Chondrocyte (in vitro differentiated cells): ENCODE results near the gene WWOX. TPM values are rescaled to one million over a fixed set of nuclear protein-coding genes. Genes with fewer than 3 reads are reported as not detected.

ENCODE experiments used
- DNase-seq: peaks from one replicate; pipeline ENCODE4 v3.0.0; 2021; ENCODE audit warnings: mixed read lengths, low spot score
- H3K27ac Mint-ChIP-seq: one replicate; pipeline ENCODE4 v1.8.0; 2021; ENCODE audit warnings: mild to moderate bottlenecking, moderate library complexity, mixed read lengths; ENCODE audit not compliant: unreplicated experiment
- H3K27me3 Mint-ChIP-seq: 2 replicates; pipeline ENCODE4 v1.8.0; 2021; ENCODE audit warnings: low read depth, mixed read lengths
- H3K36me3 Mint-ChIP-seq: 2 replicates; pipeline ENCODE4 v1.8.0; 2021; ENCODE audit warnings: low read depth, mixed read lengths
- H3K4me1 Mint-ChIP-seq: 2 replicates; pipeline ENCODE4 v1.8.0; 2021; ENCODE audit warnings: low read depth, mild to moderate bottlenecking, mixed read lengths
- H3K4me3 Mint-ChIP-seq: one replicate; pipeline ENCODE4 v1.8.0; 2021; ENCODE audit warnings: mild to moderate bottlenecking, moderate library complexity, mixed read lengths; ENCODE audit not compliant: unreplicated experiment
- H3K9me3 Mint-ChIP-seq: 2 replicates; pipeline ENCODE4 v1.8.0; 2021; ENCODE audit warnings: low read depth, mixed read lengths
- total RNA-seq: library from RNA; stranded (reverse); gene quantifications from 3 replicates; pipeline ENCODE4 v1.2.1, GENCODE V29; 2021
- TF ChIP-seq, protein P1 (sequence below): fragments of 200-600 bp; sonication (generic); IDR thresholded peaks from 2 replicates; pipeline ENCODE4 v1.5.0; 2021; ENCODE audit warnings: antibody characterized with exemption, mild to moderate bottlenecking, moderate library complexity

The WWOX gene
- total RNA-seq, 1 donor from 2014 or later = 12.1 TPM

- Mint-ChIP-seq H3K27me3 (no peaks in the 10 kb centered on the region), H3K4me3 (no peak overlapping the region), H3K27ac (no peak overlapping the region), H3K9me3 (no peaks in the 10 kb centered on the region), H3K36me3 (no peaks in the 10 kb centered on the region), H3K4me1 (peaks cover 7% of the 10 kb centered on the region)
- no peak for DNase-seq
- TF ChIP-seq, protein P1, sequence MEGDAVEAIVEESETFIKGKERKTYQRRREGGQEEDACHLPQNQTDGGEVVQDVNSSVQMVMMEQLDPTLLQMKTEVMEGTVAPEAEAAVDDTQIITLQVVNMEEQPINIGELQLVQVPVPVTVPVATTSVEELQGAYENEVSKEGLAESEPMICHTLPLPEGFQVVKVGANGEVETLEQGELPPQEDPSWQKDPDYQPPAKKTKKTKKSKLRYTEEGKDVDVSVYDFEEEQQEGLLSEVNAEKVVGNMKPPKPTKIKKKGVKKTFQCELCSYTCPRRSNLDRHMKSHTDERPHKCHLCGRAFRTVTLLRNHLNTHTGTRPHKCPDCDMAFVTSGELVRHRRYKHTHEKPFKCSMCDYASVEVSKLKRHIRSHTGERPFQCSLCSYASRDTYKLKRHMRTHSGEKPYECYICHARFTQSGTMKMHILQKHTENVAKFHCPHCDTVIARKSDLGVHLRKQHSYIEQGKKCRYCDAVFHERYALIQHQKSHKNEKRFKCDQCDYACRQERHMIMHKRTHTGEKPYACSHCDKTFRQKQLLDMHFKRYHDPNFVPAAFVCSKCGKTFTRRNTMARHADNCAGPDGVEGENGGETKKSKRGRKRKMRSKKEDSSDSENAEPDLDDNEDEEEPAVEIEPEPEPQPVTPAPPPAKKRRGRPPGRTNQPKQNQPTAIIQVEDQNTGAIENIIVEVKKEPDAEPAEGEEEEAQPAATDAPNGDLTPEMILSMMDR = no peak
Measured at GRCh38 chr16:78325468-78326352, 226.3 kb downstream of the WWOX start.

GRCh38 chr16:78326731-78327130, 227.3 kb downstream of the WWOX start:
- H3K27ac Mint-ChIP-seq = no peak overlapping the region
- H3K9me3 Mint-ChIP-seq = no peaks in the 10 kb centered on the region
- H3K4me1 Mint-ChIP-seq = peaks cover 7% of the 10 kb centered on the region
- DNase-seq = no peak
- no peak overlapping the region for H3K4me3 Mint-ChIP-seq
- no peaks in the 10 kb centered on the region for H3K36me3 Mint-ChIP-seq
- TF ChIP-seq, protein P1 = no peak
- H3K27me3 Mint-ChIP-seq = no peaks in the 10 kb centered on the region

DNA sequence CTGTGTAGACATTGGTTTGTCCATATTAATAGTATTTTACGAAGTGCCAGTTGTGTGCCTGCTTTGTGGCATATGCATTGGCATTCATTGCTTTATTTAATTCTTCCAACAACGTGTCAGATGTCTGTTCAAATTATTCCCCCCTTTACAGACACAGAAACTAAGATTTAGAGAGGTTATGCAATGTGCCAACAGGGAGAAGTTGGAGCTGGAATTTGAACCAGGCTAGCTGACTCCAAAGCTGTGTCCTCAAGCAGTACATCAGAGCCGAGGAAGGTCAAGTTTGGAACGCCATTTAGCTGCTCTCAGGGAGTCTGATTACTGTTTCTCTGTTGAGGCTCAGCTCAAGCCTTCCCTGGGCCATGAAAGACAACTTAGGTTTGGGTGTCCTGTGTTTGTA, 232.3 kb downstream of the WWOX start:
- DNase-seq = no peak
- Mint-ChIP-seq H3K27me3 (no peaks in the 10 kb centered on the region), H3K4me3 (no peak overlapping the region), H3K27ac (no peak overlapping the region), H3K36me3 (no peaks in the 10 kb centered on the region), H3K4me1 (peaks cover 4% of the 10 kb centered on the region), H3K9me3 (no peaks in the 10 kb centered on the region)
- TF ChIP-seq, protein P1 = no peak

- Mint-ChIP-seq H3K4me1 (no peaks in the 10 kb centered on the region), H3K27me3 (no peaks in the 10 kb centered on the region), H3K27ac (no peak overlapping the region), H3K36me3 (no peaks in the 10 kb centered on the region), H3K4me3 (no peak overlapping the region), H3K9me3 (peaks cover 2% of the 10 kb centered on the region)
- TF ChIP-seq, protein P1 = no peak
- DNase-seq = no peak
Measured at GRCh38 chr16:78333808-78334207, 234.4 kb downstream of the WWOX start.

DNA sequence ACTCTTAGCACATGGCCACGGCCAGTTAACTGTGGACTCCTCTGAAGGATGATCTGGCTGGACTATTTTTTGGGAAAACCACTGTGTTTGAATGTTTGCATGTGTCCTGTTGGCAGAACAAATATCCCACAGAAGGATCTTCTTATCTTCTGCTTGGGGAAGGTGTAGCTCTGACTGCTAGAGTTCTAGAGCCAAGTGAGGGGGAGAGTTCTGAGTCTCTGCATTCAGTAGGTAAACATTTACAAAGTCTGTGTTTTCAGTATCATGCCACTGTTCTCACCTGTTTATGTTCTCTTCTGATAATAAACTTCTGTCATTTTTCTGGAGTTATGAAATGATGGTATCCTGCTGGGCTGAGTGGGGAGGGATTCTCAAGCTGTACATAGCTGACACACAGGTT, 241.1 kb downstream of the WWOX start:
- H3K27ac Mint-ChIP-seq = no peak overlapping the region
- H3K27me3 Mint-ChIP-seq = no peaks in the 10 kb centered on the region
- no peaks in the 10 kb centered on the region for H3K4me1 Mint-ChIP-seq
- TF ChIP-seq, protein P1 = no peak
- H3K9me3 Mint-ChIP-seq = peaks cover 23% of the 10 kb centered on the region
- DNase-seq = no peak
- H3K36me3 Mint-ChIP-seq = peaks cover 2% of the 10 kb centered on the region
- no peak overlapping the region for H3K4me3 Mint-ChIP-seq
